ENCODE data around the gene DNM2. TPM values are rescaled to one million over a fixed set of nuclear protein-coding genes. Genes with fewer than 3 reads are reported as not detected.

Gene DNM2
- total and polyA plus RNA-seq, 9 of the 15 experiments (the other 6 are each of a cell fraction or from before 2014, with no cell fraction given) = 2.2 to 161 (median 72.6) TPM

DNA sequence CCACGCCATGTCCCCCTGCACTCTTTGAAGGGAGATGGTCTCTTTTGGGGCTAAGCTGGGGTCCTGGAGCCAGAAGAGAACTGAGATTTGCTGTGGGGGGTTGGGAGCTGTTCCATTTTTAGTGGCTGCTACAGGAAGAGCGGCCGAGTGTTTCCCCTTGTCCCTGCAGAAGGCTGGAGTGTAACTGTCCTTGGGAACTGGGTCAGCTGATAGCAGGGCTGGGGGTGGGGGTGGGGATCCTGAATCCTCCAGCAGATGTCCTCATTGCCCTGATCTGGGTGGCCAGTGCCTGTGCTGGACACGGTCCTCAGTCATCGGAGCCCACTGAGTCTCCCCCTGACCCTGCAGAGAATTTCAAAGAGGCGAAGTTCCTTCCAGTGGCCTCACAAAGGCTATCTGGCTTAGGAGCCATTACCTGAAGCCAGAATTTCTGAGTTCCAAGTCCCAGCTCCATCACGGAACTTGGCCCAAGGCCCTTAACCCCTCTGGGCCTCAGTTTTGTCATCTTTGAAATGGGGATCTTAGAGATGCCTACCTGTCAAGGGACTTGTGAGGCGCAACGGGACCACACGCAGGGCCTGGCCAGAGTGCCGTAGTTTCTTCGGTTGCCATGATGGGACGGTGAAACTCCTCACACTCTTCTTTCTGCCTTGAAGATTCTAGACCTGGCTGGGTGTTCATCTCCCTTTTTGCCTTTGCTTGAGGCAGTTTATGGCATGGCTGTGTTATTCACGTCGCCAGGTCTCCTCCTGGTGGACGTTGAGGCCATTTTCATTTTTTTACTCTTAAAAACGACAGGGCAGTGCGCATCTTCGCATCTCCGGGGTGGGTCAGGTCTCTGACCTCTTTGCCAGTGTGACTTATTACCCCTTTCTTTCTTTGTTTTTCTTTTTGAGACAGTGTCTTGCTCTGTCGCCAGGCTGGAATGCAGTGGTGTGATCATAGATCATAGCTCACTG, 51.9 kb downstream of the DNM2 start:
- H3K9me1 ChIP-seq (ENCODE audit: control insufficient read depth, insufficient read depth, low read length) = no peaks in the 10 kb centered on the region
- ChIA-PET POLR2A (interaction anchor here (0.6 to 1.7 kb wide), 4 partner anchors 11 to 148 kb away, joined by 3 to 6 read pairs (median 4); no protein-coding TSS in a partner anchor), CTCF (ENCODE audit: low intra/inter-chr PET ratio) (interaction anchor here (0.8 kb wide), 1 partner anchor 189 kb away, joined by 3 read pairs; no protein-coding TSS in a partner anchor)
- in situ Hi-C loops (cut with MboI) = no loop called here
- H2AFZ ChIP-seq (ENCODE audit: low read depth, low read length) = no peak overlapping the region
- DNase-seq (ENCODE audit: extremely low read depth in 1 of 4, low spot score in 3 of 4) (peak; percentile 44 to 63 (median 54)), ATAC-seq (peak; percentile 90), FAIRE-seq (no peak)
- peaks cover 69% of the 10 kb centered on the region for H3K36me3 ChIP-seq (ENCODE audit: control insufficient read depth, insufficient read depth, low read length)
- H3K27ac ChIP-seq (ENCODE audit: extremely low read depth, low read depth, low read length) = peak overlapping the region; percentile 38; the same call in 2 of the 3 replicates
- peaks cover 47% of the 10 kb centered on the region for H3K79me2 ChIP-seq (ENCODE audit: control insufficient read depth, insufficient read depth, low read length)
- no peaks in the 10 kb centered on the region for H3K9me3 ChIP-seq (replicated peaks; ENCODE audit: control insufficient read depth, insufficient read depth, low read depth, low read length)
- no peaks in the 10 kb centered on the region for H3K27me3 ChIP-seq (ENCODE audit: control insufficient read depth in 2 of 2, insufficient read depth in 2 of 2, low read length in 2 of 2)
- peak overlapping the region in 1 of 2 experiments; percentile 84; a peak in 2 of 4 replicates for H3K9ac ChIP-seq (ENCODE audit: insufficient read depth in 1 of 2, low read depth in 2 of 2, low read length in 2 of 2)
- no TSS peak for BruUV-seq (replicated peaks)
- H3K4me1 ChIP-seq (replicated peaks in 1 of 2; ENCODE audit: control insufficient read depth in 2 of 2, insufficient read depth in 2 of 2, low read length in 2 of 2) = peaks cover 9 to 25% of the 10 kb centered on the region in 2 experiments; a peak in 4 of 5 replicates
- intact Hi-C loops (cut with micrococcal nuclease) = loop anchor here (1.0 kb wide), 1 partner anchor 53 kb away; no protein-coding TSS in a partner anchor
- no peak overlapping the region for H3K4me3 ChIP-seq
- H4K20me1 ChIP-seq (replicated peaks; ENCODE audit: control insufficient read depth, insufficient read depth, low read length) = peaks cover 32% of the 10 kb centered on the region; the same call in 1 of the 2 replicates
- 76% methylated on average over 21 of the region's 21 CpGs for WGBS (ENCODE audit: insufficient coverage, low coverage, missing lambda C conversion rate)
- no peak overlapping the region for H3K4me2 ChIP-seq (ENCODE audit: insufficient read depth, low read length)
- TF ChIP-seq CC2D1A (IDR thresholded peaks at IDR 0.05) (0 out of 2 replicates have a peak, but pooled peaks have one; percentile 14), PTBP1 (IDR thresholded peaks at IDR 0.05; ENCODE audit: low read depth, low read length) (0 out of 2 replicates have a peak, but pooled peaks have one; percentile 67), SMC3 (conservative IDR thresholded peaks at IDR 0.05; ENCODE audit: insufficient read depth, low read depth, low read length) (peak; percentile 34; the same call in 1 of the 2 replicates), ADNP (tag; IDR thresholded peaks at IDR 0.05) (peak; percentile 57; the same call in 1 of the 2 replicates), SMARCA5 (IDR thresholded peaks at IDR 0.05) (peak; percentile 90; the same call in 1 of the 2 replicates), SMARCC2 (IDR thresholded peaks at IDR 0.05; ENCODE audit: low read depth) (no peak), KDM5B (IDR thresholded peaks at IDR 0.05; ENCODE audit: insufficient replicate concordance, low read depth, low read length) (no peak), SOX6 (IDR thresholded peaks at IDR 0.05) (no peak), HDAC2 (IDR thresholded peaks at IDR 0.05) (peak; percentile 88), NFIC (IDR thresholded peaks at IDR 0.05) (peak; percentile 36; the same call in 1 of the 2 replicates), ZBTB17 (CRISPR knock-in tag; IDR thresholded peaks at IDR 0.05) (0 out of 2 replicates have a peak, but pooled peaks have one; percentile 24), RAD21 (CRISPR knock-in tag; conservative IDR thresholded peaks at IDR 0.05 in 1 of 2, IDR thresholded peaks at IDR 0.05 in 1 of 2) (peak; percentile 36 to 55), POLR2A (conservative IDR thresholded peaks at IDR 0.05) (no peak), ZNF445 (CRISPR knock-in tag; IDR thresholded peaks at IDR 0.05; ENCODE audit: low read depth) (no peak)
- TF ChIP-seq, protein P1, sequence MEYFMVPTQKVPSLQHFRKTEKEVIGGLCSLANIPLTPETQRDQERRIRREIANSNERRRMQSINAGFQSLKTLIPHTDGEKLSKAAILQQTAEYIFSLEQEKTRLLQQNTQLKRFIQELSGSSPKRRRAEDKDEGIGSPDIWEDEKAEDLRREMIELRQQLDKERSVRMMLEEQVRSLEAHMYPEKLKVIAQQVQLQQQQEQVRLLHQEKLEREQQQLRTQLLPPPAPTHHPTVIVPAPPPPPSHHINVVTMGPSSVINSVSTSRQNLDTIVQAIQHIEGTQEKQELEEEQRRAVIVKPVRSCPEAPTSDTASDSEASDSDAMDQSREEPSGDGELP (CRISPR knock-in tag; IDR thresholded peaks at IDR 0.05; ENCODE audit: borderline replicate concordance) = peak; percentile 88; the same call in 1 of the 2 replicates
- TF ChIP-seq, protein P2, sequence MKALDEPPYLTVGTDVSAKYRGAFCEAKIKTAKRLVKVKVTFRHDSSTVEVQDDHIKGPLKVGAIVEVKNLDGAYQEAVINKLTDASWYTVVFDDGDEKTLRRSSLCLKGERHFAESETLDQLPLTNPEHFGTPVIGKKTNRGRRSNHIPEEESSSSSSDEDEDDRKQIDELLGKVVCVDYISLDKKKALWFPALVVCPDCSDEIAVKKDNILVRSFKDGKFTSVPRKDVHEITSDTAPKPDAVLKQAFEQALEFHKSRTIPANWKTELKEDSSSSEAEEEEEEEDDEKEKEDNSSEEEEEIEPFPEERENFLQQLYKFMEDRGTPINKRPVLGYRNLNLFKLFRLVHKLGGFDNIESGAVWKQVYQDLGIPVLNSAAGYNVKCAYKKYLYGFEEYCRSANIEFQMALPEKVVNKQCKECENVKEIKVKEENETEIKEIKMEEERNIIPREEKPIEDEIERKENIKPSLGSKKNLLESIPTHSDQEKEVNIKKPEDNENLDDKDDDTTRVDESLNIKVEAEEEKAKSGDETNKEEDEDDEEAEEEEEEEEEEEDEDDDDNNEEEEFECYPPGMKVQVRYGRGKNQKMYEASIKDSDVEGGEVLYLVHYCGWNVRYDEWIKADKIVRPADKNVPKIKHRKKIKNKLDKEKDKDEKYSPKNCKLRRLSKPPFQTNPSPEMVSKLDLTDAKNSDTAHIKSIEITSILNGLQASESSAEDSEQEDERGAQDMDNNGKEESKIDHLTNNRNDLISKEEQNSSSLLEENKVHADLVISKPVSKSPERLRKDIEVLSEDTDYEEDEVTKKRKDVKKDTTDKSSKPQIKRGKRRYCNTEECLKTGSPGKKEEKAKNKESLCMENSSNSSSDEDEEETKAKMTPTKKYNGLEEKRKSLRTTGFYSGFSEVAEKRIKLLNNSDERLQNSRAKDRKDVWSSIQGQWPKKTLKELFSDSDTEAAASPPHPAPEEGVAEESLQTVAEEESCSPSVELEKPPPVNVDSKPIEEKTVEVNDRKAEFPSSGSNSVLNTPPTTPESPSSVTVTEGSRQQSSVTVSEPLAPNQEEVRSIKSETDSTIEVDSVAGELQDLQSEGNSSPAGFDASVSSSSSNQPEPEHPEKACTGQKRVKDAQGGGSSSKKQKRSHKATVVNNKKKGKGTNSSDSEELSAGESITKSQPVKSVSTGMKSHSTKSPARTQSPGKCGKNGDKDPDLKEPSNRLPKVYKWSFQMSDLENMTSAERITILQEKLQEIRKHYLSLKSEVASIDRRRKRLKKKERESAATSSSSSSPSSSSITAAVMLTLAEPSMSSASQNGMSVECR (CRISPR knock-in tag; IDR thresholded peaks at IDR 0.05) = 0 out of 2 replicates have a peak, but pooled peaks have one; percentile 22
